Activated CD8-positive, alpha-beta T cell treated with anti-CD3 and anti-CD28 coated beads, Interleukin-2, amount 10 ng/mL, durations not matched to agents 7 days and 5 days (primary cell): ENCODE data around the gene SYVN1. TPM values are rescaled to one million over a fixed set of nuclear protein-coding genes. Genes with fewer than 3 reads are reported as not detected.

Experiments
- ATAC-seq: fragments of 150-1000 bp; cut with Tn5 transposase; one replicate; pipeline ENCODE4 v1.10.0; 2021; ENCODE audit warnings: moderate library complexity
- CTCF ChIA-PET: fragments of 350-600 bp; sonication (Branson Sonifier 250); formaldehyde crosslinking; loops from one replicate; lab custom pipeline; 2021; ENCODE audit warnings: antibody characterized with exemption; lab: Charles Lee
- POLR2A ChIA-PET: fragments of 350-600 bp; sonication (Branson Sonifier 250); formaldehyde crosslinking; loops from one replicate; lab custom pipeline; 2021; ENCODE audit warnings: antibody characterized with exemption; lab: Charles Lee
- DNase-seq: peaks from one replicate; pipeline ENCODE4 v3.0.0-alpha.2; 2020
- H3K27ac Mint-ChIP-seq: one replicate; pipeline ENCODE4 v1.8.0; 2021; ENCODE audit warnings: mild to moderate bottlenecking, mixed read lengths
- H3K27me3 Mint-ChIP-seq: one replicate; pipeline ENCODE4 v1.8.0; 2021; ENCODE audit warnings: low read depth, mixed read lengths
- H3K36me3 Mint-ChIP-seq: one replicate; pipeline ENCODE4 v1.8.0; 2021; ENCODE audit warnings: low read depth, mixed read lengths
- H3K4me1 Mint-ChIP-seq: one replicate; pipeline ENCODE4 v1.8.0; 2021; ENCODE audit warnings: low read depth, mixed read lengths
- H3K4me3 Mint-ChIP-seq: one replicate; pipeline ENCODE4 v1.8.0; 2021; ENCODE audit warnings: mild to moderate bottlenecking, mixed read lengths
- H3K9me3 Mint-ChIP-seq: one replicate; pipeline ENCODE4 v1.8.0; 2022; ENCODE audit warnings: mixed read lengths; ENCODE audit not compliant: insufficient read depth
- total RNA-seq, 2 experiments: library from RNA; stranded (reverse); gene quantifications; one replicate each; pipeline ENCODE4 v1.2.3, GENCODE V29; 2021

The SYVN1 gene
- total RNA-seq, 2 experiments from 2014 or later = 28.7 to 33.0 TPM

GRCh38 chr11:65117206-65118096 is 16.9 kb downstream of the SYVN1 start, which contains the start of gene ZNHIT2:
Gene ZNHIT2 (minus strand): TSS chr11:65117701. CDS start chr11:65117653, 48 bp downstream.
- Mint-ChIP-seq H3K27ac (peak within 1 kb of the TSS; percentile 97), H3K4me3 (peak within 1 kb of the TSS; percentile 90), H3K36me3 (peaks cover 56% of the 10 kb centered on the region), H3K9me3 (no peaks in the 10 kb centered on the region), H3K4me1 (peaks cover 63% of the 10 kb centered on the region), H3K27me3 (no peaks in the 10 kb centered on the region)
- POLR2A ChIA-PET = interaction anchor here (0.6 to 3.4 kb wide), 15 partner anchors 10 to 659 kb away, joined by 3 to 14 read pairs (median 4); partner anchors contain the start of genes ARL2, EHBP1L1, POLA2 and SAC3D1
- DNase-seq = peak; percentile 100
- ATAC-seq = peak; percentile 66
- CTCF ChIA-PET = interaction anchor here (0.6 to 3.0 kb wide), 33 partner anchors 7 to 800 kb away, joined by 3 to 17 read pairs (median 5); partner anchors contain the start of genes ARL2, CAPN1, CDC42BPG and CDCA5

GRCh38 chr11:65116370-65117205 is 17.7 kb downstream of the SYVN1 start:
- ChIA-PET CTCF (interaction anchor here (0.9 to 3.0 kb wide), 19 partner anchors 13 to 272 kb away, joined by 3 to 17 read pairs (median 6); partner anchors contain the start of genes ARL2, CAPN1, CDC42BPG and CDCA5), POLR2A (interaction anchor here (1.0 to 3.4 kb wide), 8 partner anchors 14 to 239 kb away, joined by 3 to 14 read pairs (median 8); partner anchors contain the start of genes ARL2, POLA2, SAC3D1 and VPS51)
- H3K27me3 Mint-ChIP-seq = no peaks in the 10 kb centered on the region

GRCh38 chr11:65115361-65116082 is 18.8 kb downstream of the SYVN1 start:
- Mint-ChIP-seq H3K27ac (peak overlapping the region; percentile 97), H3K4me1 (peaks cover 68% of the 10 kb centered on the region), H3K9me3 (no peaks in the 10 kb centered on the region), H3K27me3 (no peaks in the 10 kb centered on the region), H3K36me3 (peaks cover 40% of the 10 kb centered on the region), H3K4me3 (peak overlapping the region; percentile 90)
- POLR2A ChIA-PET = interaction anchor here (3.4 kb wide), 1 partner anchor 19 kb away, joined by 14 read pairs; the partner anchor contains the start of gene VPS51
- CTCF ChIA-PET = interaction anchor here (3.0 kb wide), 1 partner anchor 20 kb away, joined by 17 read pairs; the partner anchor contains the start of gene SYVN1
- ATAC-seq = no peak
- DNase-seq = no peak

More at GRCh38 chr11:65116370-65117205, 17.7 kb downstream of the SYVN1 start:
- Mint-ChIP-seq H3K9me3 (no peaks in the 10 kb centered on the region), H3K4me1 (peaks cover 66% of the 10 kb centered on the region), H3K36me3 (peaks cover 48% of the 10 kb centered on the region), H3K27ac (peak overlapping the region; percentile 97), H3K4me3 (peak overlapping the region; percentile 90)
- peak; percentile 72 for DNase-seq
- ATAC-seq = peak; percentile 3

GRCh38 chr11:65114538-65115171 is 19.7 kb downstream of the SYVN1 start:
- no peaks in the 10 kb centered on the region for H3K9me3 Mint-ChIP-seq
- ATAC-seq = no peak
- peaks cover 65% of the 10 kb centered on the region for H3K4me1 Mint-ChIP-seq
- H3K27ac Mint-ChIP-seq = peak overlapping the region; percentile 33
- H3K27me3 Mint-ChIP-seq = no peaks in the 10 kb centered on the region
- no peak for DNase-seq
- CTCF ChIA-PET = interaction anchor here (0.7 to 5.2 kb wide), 3 partner anchors 18 to 267 kb away, joined by 3 to 117 read pairs (median 27); partner anchors contain the start of genes CDCA5 and VPS51
- POLR2A ChIA-PET = interaction anchor here (3.4 kb wide), 1 partner anchor 18 kb away, joined by 14 read pairs; the partner anchor contains the start of gene VPS51
- no peak overlapping the region for H3K4me3 Mint-ChIP-seq
- H3K36me3 Mint-ChIP-seq = peaks cover 35% of the 10 kb centered on the region

GRCh38 chr11:65113839-65114238 is 20.5 kb downstream of the SYVN1 start:
- Mint-ChIP-seq H3K27ac (no peak overlapping the region), H3K4me3 (peak overlapping the region; percentile 89), H3K27me3 (no peaks in the 10 kb centered on the region), H3K9me3 (no peaks in the 10 kb centered on the region), H3K4me1 (peaks cover 61% of the 10 kb centered on the region), H3K36me3 (peaks cover 29% of the 10 kb centered on the region)
- POLR2A ChIA-PET = interaction anchor here (1.3 to 4.7 kb wide), 3 partner anchors 8 to 31 kb away, joined by 5 to 28 read pairs (median 15); partner anchors contain the start of genes CDCA5, FAU, MRPL49 and VPS51
- CTCF ChIA-PET = interaction anchor here (1.3 to 5.2 kb wide), 9 partner anchors 8 to 266 kb away, joined by 3 to 117 read pairs (median 27); partner anchors contain the start of genes ARL2, CAPN1, FAU and MRPL49
- ATAC-seq = no peak
- DNase-seq = no peak

GRCh38 chr11:65113361-65113756 is 21.0 kb downstream of the SYVN1 start:
- ChIA-PET POLR2A (interaction anchor here (1.0 to 4.7 kb wide), 6 partner anchors 8 to 255 kb away, joined by 3 to 28 read pairs (median 4); partner anchors contain the start of genes CDCA5, FAU, MRPL49 and SAC3D1), CTCF (interaction anchor here (0.8 to 5.2 kb wide), 16 partner anchors 8 to 266 kb away, joined by 3 to 117 read pairs (median 6); partner anchors contain the start of genes ARL2, CAPN1, FAU and MRPL49)
- H3K27ac Mint-ChIP-seq = peak overlapping the region; percentile 91
- peak overlapping the region; percentile 89 for H3K4me3 Mint-ChIP-seq
- no peak for ATAC-seq
- H3K36me3 Mint-ChIP-seq = peaks cover 24% of the 10 kb centered on the region
- H3K9me3 Mint-ChIP-seq = no peaks in the 10 kb centered on the region
- no peaks in the 10 kb centered on the region for H3K27me3 Mint-ChIP-seq
- H3K4me1 Mint-ChIP-seq = peaks cover 57% of the 10 kb centered on the region
- no peak for DNase-seq

GRCh38 chr11:65112546-65113360 is 21.6 kb downstream of the SYVN1 start:
- Mint-ChIP-seq H3K27ac (peak overlapping the region; percentile 91), H3K4me3 (peak overlapping the region; percentile 89), H3K27me3 (no peaks in the 10 kb centered on the region), H3K9me3 (no peaks in the 10 kb centered on the region), H3K36me3 (peaks cover 20% of the 10 kb centered on the region), H3K4me1 (peaks cover 52% of the 10 kb centered on the region)
- DNase-seq (peak; percentile 82), ATAC-seq (peak; percentile 56)
- ChIA-PET CTCF (interaction anchor here (0.8 to 5.2 kb wide), 19 partner anchors 8 to 667 kb away, joined by 3 to 117 read pairs (median 5); partner anchors contain the start of genes ARL2, CAPN1, CDCA5 and FAU), POLR2A (interaction anchor here (0.6 to 4.7 kb wide), 10 partner anchors 9 to 795 kb away, joined by 3 to 28 read pairs (median 4); partner anchors contain the start of genes CDCA5, FAU, MRPL49 and PRDX5)

GRCh38 chr11:65111744-65112545 is 22.4 kb downstream of the SYVN1 start, which contains the start of gene TM7SF2:
Gene TM7SF2 (plus strand): TSS chr11:65111872. CDS start chr11:65112016, 144 bp downstream.
- H3K4me1 Mint-ChIP-seq = peaks cover 52% of the 10 kb centered on the region
- ChIA-PET POLR2A (interaction anchor here (0.6 to 4.7 kb wide), 14 partner anchors 10 to 794 kb away, joined by 3 to 30 read pairs (median 4); partner anchors contain the start of genes ARL2, CAPN1, CDCA5 and FAU), CTCF (interaction anchor here (1.0 to 5.2 kb wide), 17 partner anchors 7 to 668 kb away, joined by 3 to 117 read pairs (median 5); partner anchors contain the start of genes ARL2, CAPN1, CDC42BPG and CDCA5)
- peak within 1 kb of the TSS; percentile 89 for H3K4me3 Mint-ChIP-seq
- no peaks in the 10 kb centered on the region for H3K27me3 Mint-ChIP-seq
- H3K27ac Mint-ChIP-seq = peak within 1 kb of the TSS; percentile 91
- H3K9me3 Mint-ChIP-seq = no peaks in the 10 kb centered on the region
- peaks cover 22% of the 10 kb centered on the region for H3K36me3 Mint-ChIP-seq
- ATAC-seq (peak; percentile 78), DNase-seq (peak; percentile 97)
